HG02870 (cell line): ENCODE data around the gene TRERF1.
"Not testable (repeated sequence)": the region's sequence is repeated elsewhere in the genome, so short reads cannot be mapped to it uniquely, and the experiment has no call there.

Experiments
- ATAC-seq: cut with Tn5 transposase; IDR thresholded peaks from one replicate; pipeline ENCODE4 v1.9.1; 2021; ENCODE audit warnings: mild to moderate bottlenecking, moderate library complexity; ENCODE audit not compliant: unreplicated experiment

TRERF1 gene

DNA sequence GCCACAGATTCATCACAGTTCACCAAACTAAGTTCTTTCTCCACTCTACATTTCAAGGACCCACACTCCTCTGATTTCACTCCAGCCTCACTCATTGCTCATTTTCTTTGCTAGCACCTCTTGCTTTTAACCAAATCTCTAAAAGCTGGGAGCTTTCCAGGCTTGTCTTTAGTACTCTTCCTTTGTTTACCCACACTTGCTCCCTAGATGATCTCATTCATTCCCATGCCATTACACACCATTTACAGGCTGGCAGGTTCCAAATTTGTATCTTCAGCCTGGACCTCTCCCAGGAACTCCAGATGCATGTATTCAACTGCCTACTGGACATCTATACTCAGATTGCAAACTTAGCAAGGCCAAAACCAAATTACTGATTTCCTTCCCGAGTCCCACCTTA is 251.7 kb downstream of the TRERF1 start:
- no peak for ATAC-seq

DNA sequence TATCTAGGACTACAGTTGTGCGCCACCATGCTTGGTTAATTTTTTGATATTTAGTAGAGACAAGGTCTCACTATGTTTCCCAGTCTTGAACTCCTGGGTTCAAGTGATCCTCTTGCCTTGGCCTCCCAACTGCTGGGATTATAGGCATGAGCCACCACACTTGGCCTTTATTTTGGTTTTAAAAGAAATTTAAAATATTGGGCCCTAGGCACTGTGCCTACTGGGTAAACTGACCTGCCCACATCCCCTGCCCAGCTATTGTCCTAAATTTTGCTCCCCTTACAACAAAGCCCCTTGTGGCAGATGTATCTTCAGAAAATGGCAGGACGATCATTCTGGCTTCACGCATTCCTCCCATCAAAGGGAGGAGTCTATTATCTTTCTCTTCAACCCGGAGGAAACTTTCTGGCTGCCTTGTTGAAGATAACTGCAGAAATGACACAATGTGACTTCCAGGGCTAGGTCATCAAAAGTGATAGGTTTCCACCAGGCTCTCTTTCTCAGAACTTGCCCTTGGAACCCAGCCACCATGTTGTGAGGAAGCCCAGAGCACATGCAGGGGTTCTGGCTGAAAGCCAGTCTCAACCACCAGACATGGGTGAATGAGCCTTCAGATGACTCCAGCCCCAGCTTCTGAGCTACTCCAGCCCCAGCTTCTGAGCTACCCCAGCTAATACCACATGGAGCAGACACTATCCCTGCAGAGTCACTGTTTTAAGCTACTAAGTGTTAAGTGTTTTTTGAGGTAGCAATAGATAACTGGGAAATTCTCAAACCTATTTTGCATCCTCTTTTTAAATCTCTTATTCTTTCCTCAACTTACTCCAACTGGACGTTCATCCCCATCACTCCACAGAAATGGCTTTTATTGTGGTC is 252.4 kb downstream of the TRERF1 start:
- no peak for ATAC-seq

DNA sequence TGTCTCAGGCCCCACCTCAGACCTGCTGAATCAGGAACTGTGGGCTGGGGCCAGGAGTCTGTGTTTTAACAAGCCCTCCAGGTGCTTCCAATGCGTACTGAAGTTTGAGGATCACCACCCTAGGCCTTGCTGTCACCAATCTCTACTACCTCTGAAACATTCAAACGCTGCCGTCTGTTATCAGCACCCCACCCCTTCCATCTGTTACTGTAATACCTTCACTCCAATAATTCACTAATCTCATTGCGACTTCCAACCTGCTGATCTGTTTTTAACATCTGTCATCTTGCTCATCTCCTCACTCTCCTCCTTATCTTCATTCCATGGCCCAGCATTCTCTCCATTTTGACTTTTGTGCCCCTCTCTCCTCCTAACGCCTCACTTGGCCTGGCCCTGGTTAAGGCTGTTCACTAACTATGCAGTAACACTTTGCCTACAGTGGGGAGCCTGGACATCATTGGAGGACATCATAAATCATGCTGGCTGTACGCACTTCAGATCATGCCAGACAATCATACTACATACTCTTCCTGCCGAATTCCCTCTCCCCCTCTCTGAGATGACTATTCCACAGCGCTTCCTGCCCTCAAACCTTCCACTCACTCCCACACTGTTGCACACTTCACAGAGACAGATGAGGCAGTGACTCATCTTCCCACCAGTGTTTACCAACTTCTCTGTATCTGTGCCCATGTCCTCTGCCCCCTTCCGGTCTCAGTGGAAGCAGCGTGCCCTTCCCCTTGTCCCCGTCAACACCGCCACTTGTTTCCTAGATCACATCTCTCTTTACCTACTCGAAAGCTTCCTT is 254.0 kb downstream of the TRERF1 start:
- ATAC-seq: no peak

DNA sequence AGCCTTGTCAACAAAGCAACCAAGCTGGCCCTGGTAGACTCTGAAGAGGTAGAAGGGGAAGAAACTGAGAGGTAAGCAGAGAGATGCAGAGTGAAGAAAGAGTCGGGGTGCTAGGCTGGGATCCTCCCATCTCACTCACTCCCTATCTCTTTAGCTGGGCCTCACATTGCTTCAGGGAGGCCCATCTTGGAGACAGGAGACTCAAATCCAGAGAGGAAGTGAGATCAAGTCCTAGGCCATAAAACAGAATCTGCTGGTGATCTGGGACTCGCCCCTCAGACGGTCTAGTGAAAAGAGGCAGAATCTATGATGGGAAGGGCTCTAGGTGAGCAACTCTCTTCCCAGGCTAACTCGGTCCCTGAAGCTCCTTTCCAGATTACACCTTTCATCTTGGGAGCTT is 256.3 kb downstream of the TRERF1 start:
- ATAC-seq: no peak

DNA sequence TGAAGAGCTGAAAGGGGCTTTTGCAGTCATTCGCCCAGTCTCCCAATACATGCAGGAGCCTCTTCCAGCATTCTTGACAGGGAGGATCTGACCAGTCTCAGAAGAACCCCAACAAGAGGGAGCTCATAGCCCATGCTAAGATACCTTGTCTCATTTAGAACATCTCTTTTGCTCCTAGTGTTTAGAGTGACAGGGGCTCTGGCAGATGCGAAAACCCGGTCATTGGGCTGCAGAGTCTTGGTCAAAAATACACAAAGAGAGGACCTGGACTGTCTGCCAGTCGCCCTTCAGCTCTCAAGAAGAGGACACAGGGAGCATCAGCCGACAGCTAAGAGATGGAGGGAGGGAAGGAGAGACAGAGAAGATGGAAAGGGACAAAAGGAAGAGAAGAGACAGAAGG is 257.7 kb downstream of the TRERF1 start:
- ATAC-seq: no peak

DNA sequence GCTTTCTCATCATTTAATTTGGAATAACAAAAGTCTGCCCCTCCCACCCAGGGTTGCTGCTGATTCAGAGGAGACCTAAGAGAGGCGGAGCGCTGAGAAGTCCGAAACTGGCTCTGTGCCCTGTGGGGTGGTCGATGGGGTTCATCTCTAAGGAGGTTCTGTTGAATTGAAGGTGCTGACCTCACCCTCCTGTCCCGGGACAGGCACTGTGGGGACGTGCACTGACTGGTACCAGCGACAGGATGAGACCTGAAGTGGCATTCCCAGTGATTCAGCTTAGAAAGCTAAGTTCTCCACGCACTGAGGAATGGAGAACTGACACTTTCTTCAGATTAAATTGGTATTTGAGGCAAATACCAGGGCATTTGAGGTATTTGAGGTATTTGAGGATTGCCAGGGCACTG is 258.2 kb downstream of the TRERF1 start:
- ATAC-seq: no peak

DNA sequence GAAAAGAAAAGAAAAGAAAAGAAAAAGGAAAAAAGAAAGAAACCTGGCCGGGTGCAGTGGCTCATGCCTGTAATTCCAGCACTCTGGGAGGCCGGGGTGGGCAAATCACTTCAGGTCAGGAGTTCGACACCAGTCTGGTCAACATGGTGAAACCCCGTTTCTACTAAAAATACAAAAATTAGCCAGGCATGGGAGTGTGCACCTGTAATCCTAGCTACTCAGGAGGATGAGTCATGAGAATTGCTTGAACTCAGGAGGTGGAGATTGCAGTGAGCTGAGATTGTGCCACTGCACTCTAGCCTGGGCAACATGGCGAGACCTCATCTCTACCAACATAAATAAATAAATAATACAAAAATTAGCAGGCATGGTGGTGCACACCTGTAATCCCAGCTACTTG is 259.3 kb downstream of the TRERF1 start:
- ATAC-seq: not testable (repeated sequence)

DNA sequence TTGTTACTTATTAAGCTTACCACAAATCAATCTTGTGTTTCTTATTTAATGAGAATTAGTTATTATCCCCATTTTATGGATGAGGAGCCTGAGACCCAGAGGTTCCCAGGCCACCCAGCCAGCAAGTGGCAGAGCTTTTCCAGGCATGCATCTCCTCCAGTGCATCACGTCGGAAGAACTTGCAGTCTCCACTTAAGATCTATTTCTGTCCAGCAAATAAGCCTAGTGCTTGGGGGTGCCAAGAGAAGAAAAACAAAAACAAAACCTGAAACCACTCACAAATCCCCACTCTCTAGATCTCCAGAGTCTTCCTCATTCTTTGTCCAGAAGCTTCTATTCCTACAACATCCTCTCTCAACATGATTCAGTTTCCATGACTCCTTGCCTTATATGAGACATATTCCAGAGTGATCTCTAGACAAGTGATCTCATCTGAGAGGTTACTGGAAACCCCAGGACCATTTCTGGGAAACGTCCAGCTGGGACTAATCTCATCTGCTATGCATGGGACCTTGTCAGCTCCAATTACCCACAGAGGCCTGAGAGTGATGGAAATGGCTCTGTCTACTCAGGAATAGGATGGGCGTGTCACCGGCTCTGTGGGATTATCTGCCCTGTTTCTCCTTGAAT is 261.1 kb downstream of the TRERF1 start:
- no peak for ATAC-seq

DNA sequence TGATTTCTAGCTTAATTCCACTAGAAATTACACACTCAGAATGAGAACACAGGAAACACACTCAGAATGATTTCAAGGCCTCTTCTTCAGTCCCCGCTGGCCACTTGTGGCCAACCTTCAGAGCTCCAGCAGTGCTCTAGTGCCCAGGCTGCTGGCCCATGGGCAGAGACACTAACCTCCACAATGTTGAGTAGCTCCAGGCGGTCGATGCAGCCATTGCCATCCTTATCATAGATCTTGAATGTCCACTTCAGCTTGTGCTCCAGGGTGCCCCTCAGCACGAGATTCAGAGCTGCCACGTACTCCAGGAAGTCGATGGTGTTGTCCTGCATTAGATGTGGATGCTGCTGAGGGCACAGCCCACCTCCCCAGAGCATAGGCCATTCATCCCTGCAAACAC is 263.3 kb downstream of the TRERF1 start:
- ATAC-seq: no peak

DNA sequence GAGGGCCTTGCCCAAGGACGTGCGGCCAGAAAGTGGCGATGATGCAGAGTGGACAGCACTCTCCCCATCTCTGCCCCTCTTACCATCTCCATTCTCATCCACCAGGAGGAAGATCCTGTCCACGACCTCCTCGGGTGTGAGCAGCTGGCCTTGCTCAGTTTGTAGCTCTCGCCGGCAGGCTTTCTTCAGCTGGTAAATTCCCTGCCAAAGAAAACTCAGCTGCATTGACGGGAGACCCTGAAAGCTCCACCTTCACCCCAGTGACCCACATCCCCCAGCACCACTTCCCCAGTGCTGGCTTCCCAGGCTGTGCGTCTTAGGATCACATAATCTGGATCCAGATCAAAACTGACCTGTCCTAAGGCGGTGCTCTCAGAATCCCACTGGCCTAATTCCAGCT is 266.1 kb downstream of the TRERF1 start:
- no peak for ATAC-seq

DNA sequence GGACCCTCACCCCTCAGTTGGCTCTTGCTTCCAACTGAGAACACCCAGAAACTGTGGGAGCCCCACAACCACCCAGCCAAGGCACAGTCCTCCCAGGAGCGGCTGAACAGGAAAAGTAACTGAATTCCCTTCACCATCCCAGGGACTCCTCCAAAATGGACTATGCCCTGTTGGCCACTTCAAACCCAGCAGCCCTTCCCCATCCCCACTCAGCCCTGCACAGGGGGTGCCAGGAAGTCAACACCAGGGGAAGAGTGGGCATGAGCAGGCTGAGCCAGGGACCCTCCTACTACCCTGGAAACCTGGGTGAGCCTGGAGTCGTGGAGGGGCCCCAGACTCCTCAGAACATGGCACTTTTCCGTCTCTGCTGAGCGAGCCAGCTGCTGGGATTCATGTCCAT is 267.3 kb downstream of the TRERF1 start:
- no peak for ATAC-seq

DNA sequence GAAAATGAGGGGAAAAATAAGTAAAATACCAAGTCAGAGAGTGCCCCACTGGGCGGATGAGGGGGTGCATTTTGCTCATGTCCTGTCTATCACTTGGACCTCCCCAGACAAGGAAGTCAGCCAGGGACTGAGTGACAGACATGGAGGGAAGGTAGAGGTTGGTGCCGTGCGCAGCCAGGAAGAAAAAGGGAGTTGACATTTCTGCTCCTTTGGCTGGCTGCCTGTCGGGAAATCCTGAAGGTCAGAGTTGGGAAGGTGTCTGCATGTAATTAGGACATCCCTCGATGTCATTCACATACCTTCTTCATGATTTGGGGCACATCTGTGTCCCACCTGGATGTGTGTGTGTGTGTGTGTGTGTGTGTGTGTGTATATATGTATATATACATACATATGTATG is 269.6 kb downstream of the TRERF1 start:
- no peak for ATAC-seq

DNA sequence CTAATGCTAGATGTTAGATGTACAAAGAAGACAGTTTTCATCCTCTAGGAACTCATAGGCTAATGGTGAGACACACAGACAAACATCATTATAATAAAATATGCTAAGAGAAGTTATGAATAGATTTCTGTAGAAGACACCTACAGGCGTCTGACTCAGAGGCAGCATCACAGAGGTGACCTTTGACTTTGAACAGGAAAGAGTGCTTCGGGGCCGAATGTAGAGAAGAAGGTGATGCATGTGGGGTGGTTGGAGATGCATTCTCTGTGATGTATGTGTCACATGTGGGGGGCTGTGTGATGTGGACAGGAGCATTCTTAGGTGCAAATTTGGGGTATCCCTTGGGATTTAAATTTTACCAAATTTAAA is 271.8 kb downstream of the TRERF1 start:
- no peak for ATAC-seq

DNA sequence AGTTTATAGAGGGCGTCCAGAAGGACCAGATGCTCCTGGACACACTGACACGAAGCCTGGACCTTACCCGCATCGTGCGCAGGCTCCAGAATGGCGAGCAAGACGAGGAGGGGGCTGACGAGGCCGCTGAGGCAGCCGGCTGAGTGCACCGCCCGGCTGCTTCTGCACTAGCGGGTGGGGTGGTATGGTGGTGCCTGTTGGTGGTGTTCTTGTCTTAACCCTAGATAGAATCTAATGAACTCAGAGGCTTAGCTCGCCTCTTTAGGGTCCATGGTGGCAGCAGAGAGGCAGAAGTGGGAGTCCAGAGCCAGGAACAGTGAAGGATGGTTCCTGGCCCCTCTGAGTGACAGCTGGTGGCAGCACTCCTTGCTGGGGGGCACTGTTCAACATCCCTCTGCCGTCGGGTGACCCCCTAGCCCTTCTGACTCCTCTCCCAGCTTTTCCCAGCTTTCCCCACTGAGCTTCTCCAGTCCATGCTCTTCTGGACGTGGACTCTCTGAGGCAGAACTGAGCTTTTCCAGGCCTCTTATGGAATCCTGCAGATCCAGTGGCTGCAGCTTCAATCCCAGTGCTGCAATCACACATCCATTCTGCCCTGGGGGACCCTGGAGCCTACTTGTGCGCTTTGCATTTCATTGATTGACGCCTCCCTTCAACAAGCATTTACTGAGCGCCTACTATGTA is 272.3 kb downstream of the TRERF1 start:
- no peak for ATAC-seq

DNA sequence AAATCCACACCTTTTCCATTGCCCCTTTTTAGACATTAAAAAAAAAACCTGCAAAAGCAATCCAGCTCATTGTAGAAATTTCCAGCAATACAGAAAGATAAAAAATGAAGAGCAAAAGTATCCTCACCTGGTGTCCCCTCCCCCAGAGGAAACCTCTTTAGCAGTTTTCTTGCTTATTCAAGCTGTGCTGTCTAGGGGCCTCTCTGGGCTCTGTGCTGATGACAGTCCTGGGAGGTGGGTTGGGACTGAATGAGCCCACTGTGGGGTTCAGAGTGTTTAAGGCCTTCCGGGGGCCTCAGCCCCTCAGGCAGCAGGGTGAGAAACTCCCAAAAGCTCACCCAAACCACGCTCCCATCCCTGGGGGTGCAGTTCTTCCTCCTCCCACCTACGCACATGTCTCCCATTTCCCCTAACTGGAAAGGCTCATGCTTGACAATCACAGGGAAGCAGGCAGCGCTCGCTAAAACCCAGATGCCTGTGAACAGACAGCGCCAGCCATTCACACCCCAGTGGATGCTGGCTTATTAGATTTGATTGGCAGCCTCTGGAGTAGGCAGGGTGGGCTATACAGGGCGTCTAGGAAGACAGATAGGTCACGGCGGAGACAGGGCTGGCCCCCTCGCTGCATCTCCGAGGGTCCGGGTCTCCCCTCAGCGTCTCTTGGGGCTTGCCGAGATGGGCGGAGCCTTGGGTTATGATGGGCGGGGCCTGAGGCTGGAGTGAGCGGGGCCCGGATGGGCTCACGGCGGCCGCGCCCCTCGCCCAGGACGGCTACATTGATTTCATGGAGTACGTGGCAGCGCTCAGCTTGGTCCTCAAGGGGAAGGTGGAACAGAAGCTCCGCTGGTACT is 274.0 kb downstream of the TRERF1 start:
- no peak for ATAC-seq

DNA sequence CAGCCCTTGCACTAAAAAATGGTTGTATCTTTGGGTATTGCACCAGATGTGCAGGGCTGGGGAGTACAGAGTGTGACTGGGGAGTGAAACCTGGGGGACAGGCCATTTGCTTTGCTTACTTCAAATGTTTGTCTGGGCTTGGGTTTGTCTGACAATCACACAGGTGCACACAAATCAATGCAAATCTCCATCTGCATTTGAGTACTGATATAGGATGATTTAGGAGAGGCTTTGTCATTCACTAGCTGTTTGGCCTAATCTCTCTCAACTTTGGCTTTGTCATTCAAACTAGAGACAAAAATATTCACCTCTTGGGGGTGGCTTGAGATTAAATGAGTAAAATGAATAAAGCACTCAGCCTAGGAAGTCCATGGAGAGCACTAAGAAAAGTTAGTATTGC is 274.7 kb downstream of the TRERF1 start:
- no peak for ATAC-seq

DNA sequence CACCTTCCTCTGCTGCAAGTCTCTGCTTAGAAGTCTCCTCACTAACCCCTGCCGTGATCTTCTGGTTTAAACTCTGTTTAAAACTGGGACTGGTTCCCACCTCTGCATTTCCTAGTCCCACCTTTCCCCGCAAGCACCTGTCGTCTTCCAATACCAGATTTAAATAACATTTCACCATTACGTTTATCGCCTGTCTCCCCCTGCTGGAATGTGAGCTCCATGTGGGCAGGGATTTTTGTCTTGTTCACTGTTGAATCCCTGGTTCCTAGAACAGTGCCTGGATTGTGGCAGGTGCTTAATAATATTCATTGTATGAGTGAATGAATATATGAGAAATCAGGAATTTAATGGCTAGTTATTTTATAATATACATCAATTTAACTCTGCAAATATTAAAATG is 275.9 kb downstream of the TRERF1 start:
- no peak for ATAC-seq
